HG03460 (cell line): ENCODE results near the gene STK10.

Experiments
- ATAC-seq: cut with Tn5 transposase; IDR thresholded peaks from one replicate; pipeline ENCODE4 v1.9.1; 2021; ENCODE audit not compliant: unreplicated experiment

The STK10 gene

GRCh38 chr5:172110921-172111851, 76.8 kb downstream of the STK10 start:
- peak; percentile 73 for ATAC-seq

DNA sequence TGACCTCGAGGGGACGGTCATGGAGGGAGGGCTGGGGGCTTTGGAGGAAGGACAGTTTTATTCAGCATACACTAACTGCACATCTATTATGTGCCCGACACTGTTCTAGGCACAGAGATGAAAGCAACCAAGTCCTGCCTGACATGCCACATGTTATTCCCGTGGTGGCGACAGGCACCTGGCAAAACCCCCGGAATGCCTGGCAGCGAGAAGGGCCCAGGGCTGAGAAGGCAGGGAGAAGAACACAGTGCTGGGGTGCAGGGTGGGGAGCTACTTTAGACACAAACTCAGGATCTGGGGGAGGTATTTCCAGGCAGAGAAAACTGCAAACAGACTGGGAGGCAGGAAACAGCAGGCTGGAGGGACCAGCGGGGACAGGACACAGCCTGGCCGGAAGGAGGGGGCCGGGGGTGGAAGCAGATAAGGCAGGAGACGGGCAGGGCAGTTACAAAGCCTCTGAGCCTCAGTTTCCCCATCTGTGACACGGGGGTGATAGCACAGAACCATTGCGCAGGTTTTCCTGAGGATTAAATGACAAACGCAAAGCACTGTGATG, 77.7 kb downstream of the STK10 start:
- ATAC-seq: no peak

DNA sequence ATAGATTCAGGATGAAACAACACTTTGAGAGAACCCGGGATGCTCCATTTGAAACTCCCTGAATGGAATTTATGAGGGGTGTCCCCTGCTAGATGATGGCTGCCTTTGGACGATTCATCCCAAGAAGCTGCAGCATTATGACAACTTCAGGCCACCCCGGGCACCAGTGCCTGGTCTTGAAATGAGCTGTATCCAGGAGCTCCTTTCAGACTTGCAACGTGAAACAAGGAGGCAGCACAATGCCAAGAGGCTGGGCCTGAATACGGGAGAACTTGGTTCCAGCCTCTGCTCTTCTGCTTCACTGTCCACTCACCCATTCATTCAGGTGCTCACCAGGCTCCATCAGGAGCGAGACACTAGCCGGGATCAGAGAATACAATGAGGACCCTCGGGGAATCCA, 78.3 kb downstream of the STK10 start:
- no peak for ATAC-seq

- no peak for ATAC-seq
Observed at GRCh38 chr5:172107571-172107970, 80.5 kb downstream of the STK10 start.

GRCh38 chr5:172106511-172107356, 81.3 kb downstream of the STK10 start:
- no peak for ATAC-seq

DNA sequence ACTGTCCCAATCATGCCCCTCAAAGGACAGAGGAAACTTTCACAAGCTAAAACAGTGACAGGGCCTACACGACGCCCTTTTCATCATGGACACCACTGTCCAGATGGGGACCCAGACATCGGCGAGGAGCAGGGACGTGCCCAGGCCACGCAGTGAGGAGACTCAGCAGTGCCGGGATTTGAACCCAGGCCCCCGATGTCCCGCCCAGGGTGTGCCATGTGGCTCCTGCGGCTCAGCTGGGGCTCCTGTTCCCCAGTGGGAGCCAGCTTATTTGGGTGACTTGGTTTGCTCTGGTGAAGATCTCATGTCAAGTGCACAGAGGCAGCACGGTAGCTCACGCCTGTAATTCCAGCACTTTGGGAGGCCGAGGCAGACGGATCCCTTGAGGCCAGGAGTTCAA, 82.2 kb downstream of the STK10 start:
- ATAC-seq: no peak

DNA sequence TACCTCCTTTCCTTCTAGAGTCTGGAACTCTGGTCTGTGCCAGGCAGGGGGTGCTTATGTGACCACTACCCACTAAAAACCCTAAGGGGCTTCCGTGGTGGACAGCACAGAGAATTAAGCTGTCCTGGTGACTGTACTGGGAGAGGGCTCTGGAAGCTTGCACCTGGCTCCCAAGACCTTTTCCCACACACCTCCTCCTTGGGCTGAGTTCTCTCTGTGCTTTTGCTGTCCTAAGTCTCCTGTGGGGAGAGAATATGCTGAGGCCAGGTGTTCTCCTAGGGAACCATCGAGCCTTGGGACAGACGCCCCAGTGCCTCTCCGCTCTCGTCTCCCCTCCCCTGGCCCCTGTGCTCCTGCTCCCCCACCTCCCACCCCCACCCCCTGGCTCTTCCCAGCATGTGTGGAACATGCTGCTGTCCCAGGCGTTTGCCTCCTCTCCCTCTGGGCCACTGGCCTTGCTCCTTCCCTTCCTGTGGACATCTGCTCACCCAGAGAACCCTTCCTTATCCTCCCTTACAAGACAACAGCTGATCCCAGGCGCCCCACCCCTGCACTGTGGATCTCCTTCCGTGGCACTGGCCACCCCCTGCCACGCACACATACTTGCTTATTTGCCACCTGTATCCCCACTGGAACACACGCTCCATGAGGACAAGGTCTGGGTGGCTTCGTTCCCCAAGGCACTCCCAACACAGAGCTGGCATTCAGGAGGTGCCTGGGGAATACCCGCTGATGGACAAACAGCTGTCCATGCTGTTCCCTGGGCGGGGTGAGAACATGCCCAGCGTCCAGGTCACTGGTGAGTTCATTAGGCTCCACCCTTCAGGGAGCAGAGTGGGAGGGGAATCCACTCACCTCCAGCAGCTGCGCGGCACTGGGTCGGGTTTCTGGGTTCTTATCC, 83.0 kb downstream of the STK10 start:
- ATAC-seq: no peak

- no peak for ATAC-seq
Observed at GRCh38 chr5:172104021-172104420, 84.0 kb downstream of the STK10 start.

DNA sequence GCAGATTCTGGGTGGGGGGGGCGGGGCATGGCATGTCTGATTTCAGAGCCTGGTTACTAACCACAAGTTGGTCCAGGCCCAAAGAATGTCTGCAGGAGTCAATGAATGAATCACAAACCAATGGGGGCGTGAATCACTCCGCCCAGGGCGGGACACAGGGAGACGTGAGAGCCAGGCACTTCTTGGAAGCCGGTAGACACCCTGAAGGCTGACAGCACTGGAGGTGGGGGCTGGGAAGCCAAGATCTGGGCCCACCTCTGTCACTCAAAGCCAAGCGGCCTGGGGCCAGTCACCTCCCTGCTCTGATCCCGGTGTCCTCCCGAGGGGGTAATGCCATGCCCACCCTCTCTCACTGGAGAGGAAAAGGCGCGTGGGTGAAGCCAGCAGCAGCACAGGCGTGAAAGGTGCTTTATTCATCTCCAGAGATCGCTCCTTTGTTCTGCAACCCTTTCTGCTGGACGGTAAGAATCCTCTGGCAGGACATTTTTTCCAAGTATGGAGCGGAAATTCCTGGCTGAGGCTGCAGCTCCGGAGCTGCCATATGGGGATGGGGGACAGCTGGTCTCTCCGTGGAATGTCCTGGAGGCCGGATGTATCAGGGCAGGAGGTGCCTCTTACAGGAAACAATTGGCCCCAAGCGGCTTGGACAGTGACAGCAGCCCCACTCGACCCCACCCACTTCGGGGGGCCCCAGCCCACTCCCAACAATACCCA, 85.0 kb downstream of the STK10 start:
- ATAC-seq: no peak

DNA sequence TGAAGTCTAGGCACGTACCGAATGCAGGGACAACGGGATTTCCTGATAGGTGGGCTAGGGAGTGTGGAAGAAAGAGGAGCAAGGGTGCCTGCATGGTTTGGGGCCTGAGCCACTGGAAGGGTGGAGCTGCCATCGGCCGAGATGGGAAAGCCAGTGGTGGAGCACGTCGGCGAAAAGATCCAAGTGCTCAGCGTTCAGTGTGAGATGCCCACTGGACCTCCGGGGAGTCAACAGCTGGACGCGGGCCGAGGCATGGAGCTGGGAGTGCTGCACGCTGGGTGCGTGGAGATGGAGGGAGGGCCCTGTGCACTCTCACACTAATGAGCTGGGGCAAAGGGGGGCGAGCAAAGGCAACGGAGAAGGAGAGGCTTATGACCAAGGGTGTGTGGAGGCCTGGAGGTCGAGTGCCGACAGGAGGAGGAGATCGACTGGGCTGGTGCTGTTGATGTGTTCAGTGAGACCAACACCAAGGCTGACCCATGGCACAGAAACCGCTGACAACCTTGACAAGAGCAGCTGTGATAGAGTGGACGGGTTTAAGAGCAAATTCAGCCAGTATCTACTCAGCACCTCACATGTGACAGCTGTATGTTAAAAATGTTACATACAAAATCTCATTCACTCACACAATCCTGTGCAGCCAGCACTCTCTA, 85.7 kb downstream of the STK10 start:
- ATAC-seq: no peak

GRCh38 chr5:172101547-172102217, 86.3 kb downstream of the STK10 start:
- no peak for ATAC-seq

- no peak for ATAC-seq
Observed at GRCh38 chr5:172098883-172099282, 89.1 kb downstream of the STK10 start.

- ATAC-seq: no peak
Observed at GRCh38 chr5:172098046-172098445, 90.0 kb downstream of the STK10 start.

GRCh38 chr5:172097356-172097755, 90.7 kb downstream of the STK10 start:
- no peak for ATAC-seq

- no peak for ATAC-seq
Observed at GRCh38 chr5:172096207-172096940, 91.7 kb downstream of the STK10 start.

DNA sequence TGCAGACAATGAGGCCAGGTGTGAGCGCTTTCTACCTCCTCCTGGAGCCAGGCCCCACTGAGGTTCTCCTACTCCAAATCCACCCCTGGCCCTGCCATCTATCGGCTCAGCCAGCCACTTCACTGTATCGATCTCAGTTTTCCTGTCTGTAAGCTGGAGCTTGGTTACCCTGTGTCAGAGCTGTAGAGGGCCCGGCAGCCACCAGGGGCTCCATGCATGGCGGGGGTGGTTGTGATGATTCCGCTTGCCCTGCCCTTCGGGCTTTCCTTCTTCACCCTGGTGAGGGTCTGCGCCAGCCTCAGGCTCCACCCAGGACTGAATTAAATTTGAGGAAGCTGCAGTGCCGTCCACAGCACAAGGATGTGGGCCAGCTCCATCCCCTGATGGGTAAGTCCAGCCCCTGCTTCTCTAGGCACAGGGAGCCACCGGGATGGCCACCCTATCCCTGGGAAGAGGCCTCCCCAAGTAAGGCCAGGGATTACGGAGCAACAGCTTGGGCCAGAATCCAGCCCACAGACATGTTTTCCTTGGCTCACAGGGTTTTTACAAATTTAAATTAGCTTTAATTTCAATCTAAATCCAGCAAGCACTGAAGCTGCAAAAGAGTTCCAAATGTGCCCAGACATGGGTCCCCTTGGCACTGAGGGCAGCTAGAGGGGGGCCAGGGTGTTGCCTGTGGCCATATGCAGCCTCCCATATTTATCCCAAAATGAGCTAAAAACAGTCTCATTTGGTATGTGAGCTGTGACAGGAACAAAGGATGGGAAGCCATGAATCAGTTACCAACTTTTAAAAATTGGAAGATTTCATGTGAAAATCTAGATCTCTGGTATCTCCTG, 92.4 kb downstream of the STK10 start:
- ATAC-seq: no peak

DNA sequence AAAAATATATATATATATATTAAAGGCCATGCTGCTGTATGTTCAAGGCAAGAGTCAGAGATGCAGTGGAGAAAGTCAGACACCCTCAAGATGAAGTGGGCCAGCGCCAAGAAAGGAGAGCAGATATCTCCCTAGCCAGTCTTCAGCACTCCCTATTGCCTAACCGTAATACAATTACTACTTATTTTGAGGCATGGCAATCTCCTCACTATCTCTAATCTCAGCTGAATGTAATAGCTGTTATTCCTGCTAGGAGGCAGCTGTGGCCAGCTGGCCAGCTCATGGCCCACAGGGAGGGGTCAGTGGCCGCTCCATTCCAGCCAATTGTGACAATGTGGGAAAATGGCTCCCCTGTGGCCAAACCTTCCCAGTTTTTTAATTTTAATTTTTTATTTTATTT, 94.1 kb downstream of the STK10 start:
- ATAC-seq: no peak
